D721Med (cell line): Measurements from ENCODE around the gene LRR1.
"Not testable (repeated sequence)": the region's sequence is repeated elsewhere in the genome, so short reads cannot be mapped to it uniquely, and the experiment has no call there.

ENCODE experiments used
- DNase-seq: peaks from one replicate; pipeline ENCODE4 v3.0.0; 2011; ENCODE audit warnings: low spot score; ENCODE audit not compliant: insufficient read length
- FAIRE-seq: peaks from 2 replicates; lab custom pipeline; 2011; peaks lifted over from hg19 to GRCh38; lab: Jason Lieb, UNC
- TF ChIP-seq, protein P1 (sequence below): IDR thresholded peaks from 2 replicates; pipeline ENCODE4 v1.5.1; 2012; ENCODE audit warnings: mild to moderate bottlenecking, control low read depth; ENCODE audit not compliant: insufficient read depth; ENCODE audit errors: missing control alignments

Gene LRR1

DNA sequence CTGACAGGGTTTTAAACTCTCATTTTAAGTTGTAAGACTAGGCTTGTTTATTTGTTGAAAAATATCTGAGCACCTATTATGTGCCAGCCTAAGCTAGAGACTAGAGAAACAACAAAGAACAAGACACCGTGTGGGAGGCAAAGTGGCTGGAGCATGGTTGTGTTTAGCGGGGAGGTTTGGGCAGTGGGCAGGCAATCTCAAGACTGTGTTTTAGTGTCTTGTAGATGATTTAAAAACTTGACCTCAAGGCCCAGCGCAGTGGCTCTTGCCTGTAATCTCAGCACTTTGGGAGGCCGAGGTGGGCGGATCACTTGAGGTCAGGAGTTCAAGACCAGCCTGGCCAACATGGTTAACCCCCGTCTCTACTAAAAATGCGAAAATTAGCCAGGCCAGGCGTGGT lies 13.9 kb downstream of the LRR1 start:
- TF ChIP-seq, protein P1, sequence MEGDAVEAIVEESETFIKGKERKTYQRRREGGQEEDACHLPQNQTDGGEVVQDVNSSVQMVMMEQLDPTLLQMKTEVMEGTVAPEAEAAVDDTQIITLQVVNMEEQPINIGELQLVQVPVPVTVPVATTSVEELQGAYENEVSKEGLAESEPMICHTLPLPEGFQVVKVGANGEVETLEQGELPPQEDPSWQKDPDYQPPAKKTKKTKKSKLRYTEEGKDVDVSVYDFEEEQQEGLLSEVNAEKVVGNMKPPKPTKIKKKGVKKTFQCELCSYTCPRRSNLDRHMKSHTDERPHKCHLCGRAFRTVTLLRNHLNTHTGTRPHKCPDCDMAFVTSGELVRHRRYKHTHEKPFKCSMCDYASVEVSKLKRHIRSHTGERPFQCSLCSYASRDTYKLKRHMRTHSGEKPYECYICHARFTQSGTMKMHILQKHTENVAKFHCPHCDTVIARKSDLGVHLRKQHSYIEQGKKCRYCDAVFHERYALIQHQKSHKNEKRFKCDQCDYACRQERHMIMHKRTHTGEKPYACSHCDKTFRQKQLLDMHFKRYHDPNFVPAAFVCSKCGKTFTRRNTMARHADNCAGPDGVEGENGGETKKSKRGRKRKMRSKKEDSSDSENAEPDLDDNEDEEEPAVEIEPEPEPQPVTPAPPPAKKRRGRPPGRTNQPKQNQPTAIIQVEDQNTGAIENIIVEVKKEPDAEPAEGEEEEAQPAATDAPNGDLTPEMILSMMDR, result no peak
- FAIRE-seq (no peak), DNase-seq (no peak)

DNA sequence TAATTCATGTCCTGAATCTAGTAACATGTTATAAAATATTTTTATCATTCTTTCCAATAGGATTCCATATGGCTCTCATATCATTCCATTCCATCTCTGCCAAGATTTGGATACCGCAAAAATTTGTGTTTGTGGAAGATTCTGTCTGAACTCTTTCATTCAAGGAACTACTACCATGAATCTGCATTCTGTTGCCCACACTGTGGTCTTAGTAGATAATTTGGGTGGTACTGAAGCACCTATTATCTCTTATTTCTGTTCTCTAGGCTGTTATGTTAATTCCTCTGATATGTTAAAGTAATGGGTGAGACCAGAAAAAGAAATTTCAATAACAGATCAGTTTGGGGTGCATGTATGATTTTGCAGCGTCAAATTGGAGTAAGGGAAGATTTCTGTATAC lies 15.5 kb downstream of the LRR1 start:
- no peak for DNase-seq
- no peak for FAIRE-seq
- TF ChIP-seq, protein P1, result no peak

DNA sequence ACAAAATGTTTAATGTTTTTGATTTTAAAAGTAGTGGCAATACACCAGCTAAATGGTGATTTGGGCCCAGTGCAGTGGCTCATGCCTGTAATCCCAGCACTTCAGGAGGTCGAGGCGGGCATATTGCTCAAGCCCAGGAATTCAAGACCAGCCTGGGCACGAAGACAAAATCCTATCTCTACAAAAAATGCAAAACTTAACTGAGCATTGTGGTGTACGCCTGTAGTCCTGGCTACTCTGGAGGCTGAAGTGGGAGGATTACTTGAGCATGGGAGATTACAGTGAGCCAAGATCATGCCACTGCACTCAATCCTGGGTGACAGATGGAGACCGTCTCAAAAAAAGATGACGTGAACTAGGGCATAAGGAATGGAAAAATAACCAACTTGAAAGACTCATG lies 17.0 kb downstream of the LRR1 start:
- TF ChIP-seq, protein P1, result no peak
- DNase-seq, result no peak
- no peak for FAIRE-seq

DNA sequence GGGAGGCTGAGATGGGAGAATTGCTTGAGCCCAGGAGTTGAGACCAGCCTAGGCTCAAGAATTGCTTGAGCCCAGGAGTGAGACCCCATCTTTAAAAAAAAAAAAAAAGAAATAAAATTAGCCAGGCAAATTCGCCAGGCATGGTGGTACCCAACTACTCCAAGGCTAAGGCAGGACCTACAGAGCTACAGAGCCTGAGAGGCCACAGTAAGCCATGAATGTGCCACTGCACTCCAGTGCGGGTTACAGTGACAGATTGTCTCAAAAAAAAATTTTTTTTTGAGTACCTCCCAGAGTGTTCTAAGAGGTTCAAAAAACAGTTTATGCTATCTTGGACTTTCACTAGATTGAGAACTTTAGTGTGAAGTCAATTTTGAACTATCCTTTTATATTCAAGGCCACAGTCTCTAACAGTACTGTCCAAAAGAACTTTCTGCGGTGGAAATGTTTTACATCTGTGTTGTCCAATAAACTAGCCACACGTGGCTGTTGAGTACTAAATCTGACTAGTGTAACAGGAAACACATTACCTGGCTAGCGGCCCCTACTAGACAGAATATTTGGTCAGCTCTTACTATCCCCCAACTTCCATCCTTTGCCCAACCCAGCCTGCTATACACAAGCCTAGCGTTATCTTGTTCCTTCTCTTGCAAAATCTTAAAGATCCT lies 19.2 kb downstream of the LRR1 start:
- DNase-seq (no peak), FAIRE-seq (no peak)
- TF ChIP-seq, protein P1, result no peak

DNA sequence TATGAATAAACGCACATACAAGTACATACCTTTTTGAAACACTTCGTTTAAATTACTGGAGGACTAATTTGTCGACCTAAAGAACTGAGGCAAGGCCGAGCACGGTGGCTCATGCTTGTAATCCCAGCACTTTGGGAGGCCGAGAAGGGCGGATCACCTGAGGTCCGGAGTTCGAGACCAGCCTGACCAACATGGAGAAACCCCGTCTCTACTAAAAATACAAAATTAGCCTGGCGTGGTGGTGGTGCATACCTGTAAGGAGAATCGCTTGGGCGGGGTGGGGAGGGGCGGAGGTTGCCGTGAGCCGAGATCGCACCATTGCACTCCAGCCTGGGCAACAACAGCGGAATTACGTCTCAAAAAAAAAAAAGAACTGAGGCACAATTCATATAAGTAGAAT lies 20.5 kb downstream of the LRR1 start:
- not testable (repeated sequence) for DNase-seq, FAIRE-seq

DNA sequence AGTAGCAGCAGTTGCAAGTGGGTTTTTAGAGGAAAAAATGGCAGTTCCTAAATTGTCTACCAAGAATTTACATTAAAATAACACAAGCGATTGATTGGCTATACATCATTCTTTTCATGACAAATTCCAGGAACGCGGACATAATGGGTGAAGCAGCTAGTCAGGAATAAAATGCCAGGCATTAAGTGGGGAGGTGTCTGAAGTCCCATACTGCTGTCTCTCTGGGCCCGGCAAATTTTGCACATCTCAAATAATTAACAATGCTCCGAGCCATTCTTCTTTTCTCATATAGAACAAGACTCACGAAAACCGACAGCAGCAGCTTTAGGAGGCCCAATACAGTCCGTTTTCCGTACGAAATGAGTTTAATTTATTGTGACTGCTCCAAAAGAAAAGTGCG lies 21.0 kb downstream of the LRR1 start:
- TF ChIP-seq, protein P1, result no peak
- DNase-seq, result no peak
- FAIRE-seq, result no peak

DNA sequence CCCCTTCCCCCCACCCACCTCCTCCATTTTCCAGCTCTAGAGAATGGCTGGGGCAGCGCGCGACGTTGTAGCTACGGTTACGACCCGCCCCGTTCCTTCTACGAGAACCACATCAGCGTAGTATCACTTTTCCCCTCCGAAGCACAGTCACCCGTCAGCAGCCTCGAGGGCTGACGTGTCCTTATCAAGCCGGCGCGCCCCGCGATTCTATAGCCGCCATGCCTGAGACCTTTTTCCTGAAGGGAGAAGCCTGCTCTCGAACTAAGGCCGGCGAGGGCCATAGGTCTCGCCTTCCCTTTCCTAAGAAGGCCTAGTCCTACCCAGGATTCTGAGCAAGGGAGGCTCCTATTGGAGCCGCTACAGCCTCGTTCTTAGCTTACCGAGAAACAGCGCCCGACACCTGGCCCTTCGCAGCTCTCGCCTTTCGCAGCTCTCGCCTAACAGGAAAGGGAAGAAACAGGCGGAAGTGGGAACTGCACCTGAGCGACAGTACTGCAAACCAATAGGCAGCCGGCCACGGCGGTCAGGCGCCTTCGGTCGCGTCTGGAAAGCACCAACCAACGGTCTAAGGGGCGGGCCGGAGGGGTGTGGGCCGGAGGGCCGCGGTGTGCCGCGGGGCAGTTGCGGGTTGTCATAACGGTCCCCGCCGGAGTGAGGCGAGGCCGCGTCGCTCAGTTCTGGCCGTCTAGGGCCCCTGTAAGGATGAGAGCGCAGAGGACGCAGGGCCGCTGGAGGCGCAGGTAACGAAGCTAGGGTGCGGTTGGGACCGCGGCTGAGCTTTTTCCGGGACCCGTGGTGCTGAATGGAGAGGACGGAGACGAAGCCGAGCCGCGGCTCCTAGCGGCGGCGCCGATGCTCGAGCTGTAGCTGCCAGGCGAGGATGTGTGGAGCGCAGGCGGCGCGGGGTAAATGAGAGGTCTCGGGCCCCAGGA lies 21.7 kb downstream of the LRR1 start, which contains the start of the genes MGAT2 and RPL36AL:
TSS of gene MGAT2 (plus strand) at position 618 of the 932 bp plus-strand sequence. CDS start 470 bp downstream, outside the sequence.
TSS of gene RPL36AL (minus strand) at position 445 of the 932 bp plus-strand sequence. CDS start 1,522 bp downstream, outside the sequence.
- TF ChIP-seq, protein P1, result no peak
- FAIRE-seq (no peak), DNase-seq (peak; percentile 86)
